ENCODE measurements around the gene UROC1.

Gene UROC1

GRCh38 chr3:126438746-126439145, 78.8 kb downstream of the UROC1 start:
- DNase-seq, result no peak

GRCh38 chr3:126438186-126438585, 79.4 kb downstream of the UROC1 start:
- no peak for DNase-seq

GRCh38 chr3:126436826-126437717, 80.5 kb downstream of the UROC1 start:
- no peak for DNase-seq

- no peak for DNase-seq
Measured at GRCh38 chr3:126435456-126436315, 81.9 kb downstream of the UROC1 start.

GRCh38 chr3:126434931-126435411, 82.6 kb downstream of the UROC1 start:
- DNase-seq, result no peak

GRCh38 chr3:126434264-126434590, 83.3 kb downstream of the UROC1 start:
- no peak for DNase-seq

- DNase-seq, result no peak
Measured at GRCh38 chr3:126433496-126434263, 83.9 kb downstream of the UROC1 start.

- no peak for DNase-seq
Measured at GRCh38 chr3:126433105-126433430, 84.5 kb downstream of the UROC1 start.

GRCh38 chr3:126432361-126433104, 85.0 kb downstream of the UROC1 start:
- no peak for DNase-seq
